HG02885 (cell line): ENCODE data around the gene HPN.
A peak's percentile ranks its signal among the peaks of the same experiment; 100 is the strongest.
"Not testable (repeated sequence)": the region's sequence is repeated elsewhere in the genome, so short reads cannot be mapped to it uniquely, and the experiment has no call there.

ENCODE experiments used
- ATAC-seq: cut with Tn5 transposase; IDR thresholded peaks from one replicate; pipeline ENCODE4 v1.9.1; 2021; ENCODE audit warnings: mild to moderate bottlenecking; ENCODE audit not compliant: unreplicated experiment, poor library complexity

The HPN gene

GRCh38 chr19:35040826-35041547 lies 534 bp upstream of the HPN start:
- ATAC-seq, result no peak

DNA sequence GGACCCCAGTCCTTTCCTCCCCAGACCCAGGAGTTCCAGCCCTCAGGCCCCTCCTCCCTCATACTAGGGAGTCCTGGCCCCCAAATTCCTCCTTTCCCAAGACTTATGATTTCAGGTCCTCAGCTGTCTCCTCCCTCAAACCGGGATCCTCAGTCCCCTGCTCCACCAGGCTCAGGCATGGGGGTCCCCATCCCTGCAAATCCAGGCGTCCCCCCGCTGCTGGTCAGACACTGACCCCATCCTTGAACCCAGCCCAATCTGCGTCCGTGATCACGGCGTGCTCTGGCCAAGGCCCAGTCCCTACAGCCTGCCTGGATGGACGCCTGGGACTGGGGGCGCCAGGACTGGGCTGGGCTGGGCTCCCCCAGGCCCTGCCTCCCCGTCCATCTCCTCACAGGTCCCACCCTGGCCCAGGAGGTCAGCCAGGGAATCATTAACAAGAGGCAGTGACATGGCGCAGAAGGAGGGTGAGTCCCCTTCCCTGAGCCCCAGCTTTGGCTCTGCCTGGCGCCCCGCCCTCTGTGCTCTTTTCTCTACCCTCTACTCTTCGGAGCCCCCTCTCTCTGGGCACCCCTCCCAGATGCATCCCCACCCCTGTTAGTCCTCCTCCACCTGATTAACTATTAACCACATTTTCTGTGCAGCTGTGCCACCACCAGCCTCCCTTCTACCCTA lies 672 bp downstream of the HPN start:
- ATAC-seq, result no peak

- ATAC-seq, result no peak
Measured at GRCh38 chr19:35042954-35043604, 1.6 kb downstream of the HPN start.

GRCh38 chr19:35043906-35044305 lies 2.4 kb downstream of the HPN start:
- ATAC-seq, result no peak

DNA sequence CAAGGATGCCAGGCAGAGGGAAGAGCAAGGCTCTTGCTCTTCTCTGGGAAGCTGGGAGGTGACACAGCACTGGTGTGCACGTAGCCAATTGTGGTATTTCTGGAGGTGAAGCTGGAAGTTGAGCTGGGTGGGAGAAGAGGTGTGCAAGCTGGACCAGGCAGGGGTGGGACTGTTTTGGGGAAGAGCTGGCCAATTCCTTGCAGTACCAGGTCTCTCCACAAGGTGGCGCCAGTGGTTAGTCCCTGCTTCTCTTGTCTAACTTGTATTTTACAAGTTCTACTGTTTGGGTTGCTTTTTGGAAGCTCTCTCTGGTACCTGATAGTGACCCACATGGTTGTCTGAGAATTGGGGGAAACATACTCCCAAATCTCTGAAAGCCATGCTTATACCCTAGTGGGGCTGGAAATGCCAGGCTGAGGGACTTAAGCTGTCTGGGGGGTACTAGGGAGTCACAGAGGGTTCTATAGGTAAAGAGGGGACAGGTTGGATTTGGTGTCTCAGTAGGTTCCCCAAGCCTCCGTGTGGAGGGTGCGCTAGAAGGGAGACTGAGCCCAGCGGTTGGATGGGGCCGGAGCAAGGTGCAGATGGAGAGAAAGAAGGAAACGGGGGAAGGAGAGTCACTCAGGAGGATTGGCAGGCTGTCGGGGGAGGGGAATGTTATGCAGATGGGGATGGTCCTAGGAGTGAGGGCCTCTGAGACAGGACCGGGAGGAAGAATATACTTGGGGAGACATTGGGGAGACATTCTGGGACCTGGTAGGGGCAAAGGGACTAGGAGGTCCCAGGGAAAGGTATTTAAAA lies 3.0 kb downstream of the HPN start:
- ATAC-seq, result no peak

- ATAC-seq, result peak; percentile 64
Measured at GRCh38 chr19:35045667-35046300, 4.3 kb downstream of the HPN start.

- ATAC-seq, result no peak
Measured at GRCh38 chr19:35046461-35046860, 4.9 kb downstream of the HPN start.

- ATAC-seq, result no peak
Measured at GRCh38 chr19:35048911-35049411, 7.4 kb downstream of the HPN start.

GRCh38 chr19:35049456-35049855 lies 7.9 kb downstream of the HPN start:
- ATAC-seq, result no peak

DNA sequence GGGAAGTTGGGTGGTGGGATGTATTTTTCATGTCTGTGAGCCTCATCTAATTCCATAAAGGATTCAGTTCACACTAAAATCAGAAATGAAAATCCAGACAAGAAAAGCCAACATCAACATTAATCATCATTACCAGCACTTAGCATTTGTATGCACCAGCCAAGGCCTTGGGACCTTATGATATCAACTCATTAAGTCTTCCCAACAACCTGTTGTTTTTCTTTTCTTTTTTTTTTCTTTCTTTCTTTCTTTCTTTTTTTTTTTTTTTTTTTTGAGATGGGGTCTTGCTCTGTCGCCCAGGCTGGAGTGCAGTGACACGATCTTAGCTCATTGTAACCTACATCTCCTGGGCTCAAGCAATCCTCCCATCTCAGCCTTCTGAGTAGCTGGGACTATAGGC lies 9.1 kb downstream of the HPN start:
- not testable (repeated sequence) for ATAC-seq

DNA sequence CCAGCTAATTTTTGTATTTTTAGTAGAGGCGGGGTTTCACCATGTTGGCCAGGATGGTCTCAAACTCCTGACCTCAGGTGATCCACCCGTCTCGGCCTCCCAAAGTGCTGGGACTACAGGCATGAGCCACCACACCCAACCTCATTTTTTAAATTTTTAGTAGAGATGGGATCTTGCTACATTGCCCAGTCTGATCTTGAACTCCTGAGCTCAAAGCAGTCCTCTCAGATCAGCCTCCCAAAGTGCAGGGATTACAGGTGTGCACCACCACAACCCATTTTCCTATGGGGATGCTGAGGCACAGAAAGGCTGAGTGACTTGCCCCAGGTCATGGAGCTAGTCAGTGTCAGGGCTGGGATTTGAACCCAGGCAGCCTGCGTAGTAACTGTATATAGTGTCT lies 9.7 kb downstream of the HPN start:
- not testable (repeated sequence) for ATAC-seq

DNA sequence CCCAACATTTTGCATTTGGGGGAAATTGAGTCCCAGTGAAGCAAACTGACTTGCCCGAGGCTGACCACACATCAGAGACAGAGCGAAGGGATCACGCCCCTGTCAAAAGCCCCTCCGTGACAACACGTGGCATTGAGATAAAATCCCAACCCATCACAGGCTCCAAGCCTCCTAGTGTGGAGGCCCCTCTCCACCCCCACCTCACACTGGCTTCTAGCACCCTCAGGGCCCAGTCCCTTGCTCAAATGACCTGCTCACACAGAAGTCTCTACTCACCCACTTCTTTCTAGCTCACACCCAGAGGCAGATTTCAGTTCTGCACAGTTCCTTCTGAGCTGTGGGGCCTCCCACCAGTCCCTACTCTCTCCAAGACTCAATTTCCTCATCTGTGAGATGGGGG lies 10.3 kb downstream of the HPN start:
- ATAC-seq, result no peak

GRCh38 chr19:35052599-35053190 lies 11.2 kb downstream of the HPN start:
- ATAC-seq, result no peak

GRCh38 chr19:35053667-35054293 lies 12.3 kb downstream of the HPN start:
- ATAC-seq, result no peak

DNA sequence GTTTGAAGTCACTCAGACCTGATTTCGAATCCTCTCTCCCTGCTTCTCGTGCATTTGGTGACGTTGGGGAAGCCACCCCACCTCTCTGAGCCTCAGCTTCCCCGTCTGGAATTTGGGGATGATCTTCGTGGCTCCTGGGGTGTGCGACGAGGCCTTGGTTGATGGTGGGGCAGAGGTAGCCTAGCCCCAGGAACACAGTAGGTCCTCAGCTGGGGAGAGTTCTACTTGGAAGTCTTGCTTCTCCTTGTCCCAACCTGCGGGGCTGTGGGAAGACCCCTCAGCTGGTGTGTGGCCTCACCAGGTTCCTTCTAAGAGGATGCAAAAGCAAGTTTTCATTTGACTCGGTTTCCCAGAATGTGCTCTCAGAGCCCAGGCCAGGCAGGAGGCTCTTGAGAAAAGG lies 13.1 kb downstream of the HPN start:
- ATAC-seq, result no peak

GRCh38 chr19:35055715-35056179 lies 14.2 kb downstream of the HPN start:
- ATAC-seq, result no peak

- ATAC-seq, result no peak
Measured at GRCh38 chr19:35056513-35057063, 15.1 kb downstream of the HPN start.

DNA sequence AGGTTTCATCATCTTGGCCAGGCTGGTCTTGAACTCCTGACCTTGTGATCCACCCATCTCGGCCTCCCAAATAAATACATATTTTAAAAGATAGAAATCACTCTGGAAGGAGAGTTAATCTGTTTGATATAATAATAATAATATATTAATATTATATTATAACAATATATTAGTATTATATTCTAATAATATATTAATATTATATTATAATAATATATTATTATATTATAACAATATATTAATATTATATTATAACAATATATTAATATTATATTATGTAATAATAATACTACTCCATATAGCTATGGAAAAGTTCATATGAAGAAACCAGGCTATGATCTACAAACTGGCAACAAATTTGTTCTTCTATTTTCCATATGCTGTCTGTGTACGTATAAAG lies 16.8 kb downstream of the HPN start:
- ATAC-seq, result no peak
